Natural killer cell (primary cell): Measurements from ENCODE around the gene ESRRG. TPM values are rescaled to one million over a fixed set of nuclear protein-coding genes. Genes with fewer than 3 reads are reported as not detected.
"Not testable (repeated sequence)": the region's sequence is repeated elsewhere in the genome, so short reads cannot be mapped to it uniquely, and the experiment has no call there.

ENCODE experiments used
- ATAC-seq, 3 donors: fragments of 150-1000 bp in 2 of 3; fragments of 200-7000 bp in 1 of 3; cut with Tn5 transposase; 1 replicate in 1 of 3; 2 replicates in 2 of 3; pipeline ENCODE4 v1.10.0; 2021; ENCODE audit warnings: mild to moderate bottlenecking in 2 of 3, moderate library complexity in 2 of 3
- DNase-seq, 2 donors: peaks; one replicate each; pipeline versions ENCODE4 v3.0.0 to v3.0.0-alpha.2; 2013 to 2021; ENCODE audit warnings: mixed read lengths in 1 of 2
- H3K27ac ChIP-seq: one replicate; pipeline ENCODE4 v1.5.1; 2013; ENCODE audit warnings: mild to moderate bottlenecking, low read length
- H3K27me3 ChIP-seq: one replicate; pipeline ENCODE4 v1.6.1; 2013; ENCODE audit warnings: low read length; ENCODE audit not compliant: control insufficient read depth, insufficient read depth
- H3K36me3 ChIP-seq: one replicate; pipeline ENCODE4 v1.6.1; 2013; ENCODE audit warnings: low read length; ENCODE audit not compliant: control insufficient read depth, insufficient read depth
- H3K4me1 ChIP-seq: one replicate; pipeline ENCODE4 v1.6.1; 2013; ENCODE audit warnings: low read length; ENCODE audit not compliant: control insufficient read depth, insufficient read depth
- H3K4me3 ChIP-seq: one replicate; pipeline ENCODE4 v1.5.1; 2013; ENCODE audit warnings: low read length
- H3K9me3 ChIP-seq: one replicate; pipeline ENCODE4 v1.6.1; 2013; ENCODE audit warnings: low read length; ENCODE audit not compliant: control insufficient read depth, insufficient read depth
- H3K27ac Mint-ChIP-seq, 2 donors: one replicate each; pipeline ENCODE4 v1.8.0; 2022; ENCODE audit warnings: mild to moderate bottlenecking in 2 of 2, mixed read lengths in 2 of 2, moderate library complexity in 1 of 2
- H3K27me3 Mint-ChIP-seq, 2 donors: one replicate each; pipeline ENCODE4 v1.8.0; 2022; ENCODE audit warnings: low read depth in 2 of 2, mixed read lengths in 2 of 2
- H3K36me3 Mint-ChIP-seq: one replicate; pipeline ENCODE4 v1.8.0; 2022; ENCODE audit warnings: mixed read lengths
- H3K4me1 Mint-ChIP-seq, 2 donors: one replicate each; pipeline ENCODE4 v1.8.0; 2022; ENCODE audit warnings: mixed read lengths in 2 of 2
- H3K4me3 Mint-ChIP-seq: one replicate; pipeline ENCODE4 v1.8.0; 2022; ENCODE audit warnings: mild to moderate bottlenecking, moderate library complexity, mixed read lengths
- H3K9me3 Mint-ChIP-seq, 2 donors: one replicate each; pipeline ENCODE4 v1.8.0; 2022; ENCODE audit warnings: mixed read lengths in 2 of 2
- CTCF ChIP-seq: fragments of 200-600 bp; IDR thresholded peaks from one replicate; pipeline ENCODE4 v1.8.0; 2022; ENCODE audit warnings: antibody characterized with exemption
- WGBS: methylation state at CpG from one replicate; pipeline ENCODE4 v1.1.7; 2013; ENCODE audit warnings: missing lambda C conversion rate; ENCODE audit not compliant: insufficient coverage; 5-methylcytosine and 5-hydroxymethylcytosine counted together
- intact Hi-C: fragments of 100-400 bp; cut with micrococcal nuclease; formaldehyde crosslinking; loops from one replicate; pipeline ENCODE4 v1.14.2; 2022
- total RNA-seq, 4 donors: library from RNA; stranded (reverse); fragments of 120-200 nt in 1 of 4; gene quantifications; one replicate each; pipeline versions ENCODE4 v1.2.3 to v1.2.4, GENCODE V29; 2013 to 2022

ESRRG gene
- total RNA-seq, 3 donors from 2014 or later (not counting 1 experiment from before 2014, with no cell fraction given) = not detected

- no peaks in the 10 kb centered on the region for H3K27me3 Mint-ChIP-seq
- H3K4me3 ChIP-seq = no peak overlapping the region
- no peak for ATAC-seq
- no peaks in the 10 kb centered on the region for H3K9me3 ChIP-seq
- H3K27me3 ChIP-seq = no peaks in the 10 kb centered on the region
- no peak overlapping the region for H3K27ac ChIP-seq
- H3K36me3 ChIP-seq = no peaks in the 10 kb centered on the region
- no peak overlapping the region for H3K27ac Mint-ChIP-seq
- intact Hi-C loops = no loop called here
- TF ChIP-seq CTCF = no peak
- H3K9me3 Mint-ChIP-seq = peaks cover 0 to 2% of the 10 kb centered on the region in 2 donors
- DNase-seq = no peak
- H3K4me1 Mint-ChIP-seq = no peaks in the 10 kb centered on the region
- H3K36me3 Mint-ChIP-seq = no peaks in the 10 kb centered on the region
- H3K4me1 ChIP-seq = no peaks in the 10 kb centered on the region
- no peak overlapping the region for H3K4me3 Mint-ChIP-seq
These were observed 11.5 kb downstream of the ESRRG start for GRCh38 chr1:216711712-216712111.

DNA sequence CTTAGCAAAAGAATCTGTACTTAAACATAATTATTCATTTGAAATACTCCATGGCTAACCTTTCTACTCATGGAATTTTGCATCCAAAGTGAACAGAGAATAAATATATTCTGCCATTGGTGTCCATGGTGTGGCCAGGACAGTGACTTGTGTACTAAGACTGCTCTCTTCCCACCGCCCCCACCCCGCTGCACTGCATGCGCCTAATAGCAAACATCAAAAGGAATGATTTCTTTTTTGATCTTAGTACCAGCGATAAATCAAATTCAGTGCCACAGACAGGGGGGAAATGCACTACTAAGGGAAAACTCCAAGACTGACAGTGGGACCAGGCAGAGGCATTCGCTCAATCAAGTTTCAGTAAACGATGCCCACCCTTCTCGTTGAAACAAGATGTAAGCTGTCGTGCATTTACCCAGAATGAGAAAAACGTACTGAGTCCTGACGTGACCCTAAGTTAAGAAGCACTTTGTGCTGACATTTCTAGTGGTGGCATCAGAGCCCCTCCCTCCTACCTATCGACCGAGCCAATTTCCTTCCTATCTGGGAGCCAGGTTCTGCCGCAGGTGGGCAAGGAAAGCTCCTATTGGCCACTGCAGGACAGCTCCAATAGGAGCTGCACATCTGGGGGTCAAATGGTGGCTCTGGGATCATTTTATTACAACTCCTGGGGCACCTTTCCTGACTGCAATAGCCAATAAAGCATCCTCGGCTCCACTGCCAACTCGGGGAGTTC, 12.5 kb downstream of the ESRRG start:
- WGBS = 92% methylated on average over 15 of the region's 15 CpGs
- no peak overlapping the region for H3K4me3 Mint-ChIP-seq
- intact Hi-C loops = no loop called here

DNA sequence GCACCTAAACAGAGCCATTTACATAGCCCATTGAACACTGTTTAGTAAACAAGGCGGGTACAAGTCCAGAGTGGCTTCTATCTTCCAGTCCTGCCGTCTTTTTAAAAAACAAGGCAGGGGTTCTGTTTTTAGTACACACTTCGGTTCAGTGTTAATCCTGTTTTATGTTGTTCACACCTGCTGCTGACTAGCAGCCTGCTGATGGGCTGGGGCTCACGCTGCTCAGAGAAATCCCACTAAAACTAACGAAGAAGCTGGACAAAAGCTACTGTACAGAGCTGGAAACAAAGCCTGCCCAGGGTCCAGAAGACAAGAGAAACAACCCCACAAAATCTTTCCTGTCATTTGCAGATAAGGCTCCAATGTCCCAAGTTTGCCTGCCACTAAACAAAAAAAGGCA, 13.2 kb downstream of the ESRRG start:
- intact Hi-C loops = no loop called here
- 68% methylated on average over 5 of the region's 5 CpGs for WGBS
- Mint-ChIP-seq H3K4me3 (no peak overlapping the region), H3K27me3 (no peaks in the 10 kb centered on the region), H3K27ac (no peak overlapping the region), H3K36me3 (no peaks in the 10 kb centered on the region), H3K4me1 (no peaks in the 10 kb centered on the region), H3K9me3 (peaks cover 2% of the 10 kb centered on the region in 2 donors)
- H3K4me1 ChIP-seq = no peaks in the 10 kb centered on the region
- no peaks in the 10 kb centered on the region for H3K36me3 ChIP-seq
- H3K4me3 ChIP-seq = no peak overlapping the region
- no peak overlapping the region for H3K27ac ChIP-seq
- no peak for DNase-seq
- no peaks in the 10 kb centered on the region for H3K27me3 ChIP-seq
- no peak for TF ChIP-seq CTCF
- no peak for ATAC-seq
- H3K9me3 ChIP-seq = no peaks in the 10 kb centered on the region

More for the DNA sequence above, 12.5 kb downstream of the ESRRG start:
- Mint-ChIP-seq H3K27me3 (no peaks in the 10 kb centered on the region), H3K36me3 (no peaks in the 10 kb centered on the region), H3K27ac (no peak overlapping the region), H3K9me3 (peaks cover 2% of the 10 kb centered on the region in 2 donors), H3K4me1 (no peaks in the 10 kb centered on the region)
- H3K4me1 ChIP-seq = no peaks in the 10 kb centered on the region
- no peak overlapping the region for H3K27ac ChIP-seq
- no peak overlapping the region for H3K4me3 ChIP-seq
- no peaks in the 10 kb centered on the region for H3K36me3 ChIP-seq
- TF ChIP-seq CTCF = no peak
- DNase-seq = no peak
- no peaks in the 10 kb centered on the region for H3K27me3 ChIP-seq
- H3K9me3 ChIP-seq = no peaks in the 10 kb centered on the region
- ATAC-seq = no peak

- Histone ChIP-seq H3K27me3 (no peaks in the 10 kb centered on the region), H3K27ac (no peak overlapping the region), H3K36me3 (no peaks in the 10 kb centered on the region), H3K4me3 (no peak overlapping the region), H3K4me1 (no peaks in the 10 kb centered on the region), H3K9me3 (no peaks in the 10 kb centered on the region)
- DNase-seq (no peak), ATAC-seq (no peak)
- no peak for TF ChIP-seq CTCF
- Mint-ChIP-seq H3K9me3 (peaks cover 2 to 9% of the 10 kb centered on the region in 2 donors), H3K27me3 (no peaks in the 10 kb centered on the region), H3K4me3 (no peak overlapping the region), H3K36me3 (no peaks in the 10 kb centered on the region), H3K27ac (no peak overlapping the region), H3K4me1 (no peaks in the 10 kb centered on the region)
- 82% methylated on average over 2 of the region's 4 CpGs for WGBS
- intact Hi-C loops = no loop called here
These were observed 17.6 kb downstream of the ESRRG start for GRCh38 chr1:216705676-216706075.

DNA sequence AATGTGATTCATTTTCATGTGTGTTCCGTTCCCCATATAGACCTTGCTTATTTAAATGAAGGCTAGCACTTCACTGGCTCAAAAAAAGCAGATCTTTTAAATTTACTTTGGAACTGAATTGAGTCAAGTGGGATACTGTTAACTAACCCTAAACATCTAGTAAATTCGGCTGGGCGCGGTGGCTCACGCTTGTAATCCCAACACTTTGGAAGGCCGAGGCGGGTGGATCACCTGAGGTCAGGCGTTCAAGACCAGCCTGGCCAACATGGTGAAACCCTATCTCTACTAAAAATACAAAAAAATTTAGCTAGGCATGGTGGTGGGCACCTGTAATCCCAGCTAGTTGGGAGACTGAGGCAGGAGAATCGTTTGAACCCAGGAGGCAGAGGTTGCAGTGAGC, 19.2 kb downstream of the ESRRG start:
- H3K27ac Mint-ChIP-seq, H3K4me3 Mint-ChIP-seq, H3K27ac ChIP-seq, H3K4me1 Mint-ChIP-seq, H3K9me3 ChIP-seq, H3K9me3 Mint-ChIP-seq, intact Hi-C loops, ATAC-seq, DNase-seq, H3K27me3 Mint-ChIP-seq, H3K36me3 ChIP-seq, H3K4me1 ChIP-seq, H3K4me3 ChIP-seq, H3K36me3 Mint-ChIP-seq, H3K27me3 ChIP-seq: not testable (repeated sequence)
- 85% methylated on average over 6 of the region's 9 CpGs for WGBS
